HG02759 (cell line): ENCODE measurements around the gene SNX9.
"Not testable (repeated sequence)": the region's sequence is repeated elsewhere in the genome, so short reads cannot be mapped to it uniquely, and the experiment has no call there.

Experiments used
- ATAC-seq: cut with Tn5 transposase; IDR thresholded peaks from one replicate; pipeline ENCODE4 v1.9.1; 2021; ENCODE audit warnings: mild to moderate bottlenecking, moderate library complexity; ENCODE audit not compliant: unreplicated experiment

The SNX9 gene

GRCh38 chr6:157880534-157880933 is 57.5 kb downstream of the SNX9 start:
- ATAC-seq, result no peak

- ATAC-seq, result no peak
Observed at GRCh38 chr6:157881342-157881741, 58.3 kb downstream of the SNX9 start.

GRCh38 chr6:157884756-157885155 is 61.7 kb downstream of the SNX9 start:
- ATAC-seq, result no peak

- ATAC-seq, result no peak
Observed at GRCh38 chr6:157885211-157885788, 62.3 kb downstream of the SNX9 start.

GRCh38 chr6:157885876-157886275 is 62.8 kb downstream of the SNX9 start:
- ATAC-seq, result no peak

GRCh38 chr6:157887892-157888291 is 64.8 kb downstream of the SNX9 start:
- no peak for ATAC-seq

GRCh38 chr6:157891544-157892362 is 68.7 kb downstream of the SNX9 start:
- no peak for ATAC-seq

- no peak for ATAC-seq
Observed at GRCh38 chr6:157892363-157892877, 69.4 kb downstream of the SNX9 start.

GRCh38 chr6:157893238-157893637 is 70.2 kb downstream of the SNX9 start:
- no peak for ATAC-seq

GRCh38 chr6:157895585-157895984 is 72.5 kb downstream of the SNX9 start:
- ATAC-seq, result no peak

- ATAC-seq, result no peak
Observed at GRCh38 chr6:157896932-157897331, 73.9 kb downstream of the SNX9 start.

- no peak for ATAC-seq
Observed at GRCh38 chr6:157898169-157898568, 75.1 kb downstream of the SNX9 start.

- no peak for ATAC-seq
Observed at GRCh38 chr6:157898640-157899039, 75.6 kb downstream of the SNX9 start.

- ATAC-seq, result not testable (repeated sequence)
Observed at GRCh38 chr6:157900262-157900661, 77.2 kb downstream of the SNX9 start.

- ATAC-seq, result not testable (repeated sequence)
Observed at GRCh38 chr6:157900751-157901150, 77.7 kb downstream of the SNX9 start.

GRCh38 chr6:157904999-157905398 is 82.0 kb downstream of the SNX9 start:
- ATAC-seq, result no peak

- ATAC-seq, result no peak
Observed at GRCh38 chr6:157905590-157906342, 82.7 kb downstream of the SNX9 start.

- ATAC-seq, result no peak
Observed at GRCh38 chr6:157906537-157907061, 83.6 kb downstream of the SNX9 start.

GRCh38 chr6:157907651-157908050 is 84.6 kb downstream of the SNX9 start:
- no peak for ATAC-seq

GRCh38 chr6:157908369-157909281 is 85.6 kb downstream of the SNX9 start:
- peak; percentile 72 for ATAC-seq
